Spleen (tissue), 11 donors: ENCODE data around the gene FIG4. TPM values are rescaled to one million over a fixed set of nuclear protein-coding genes. Genes with fewer than 3 reads are reported as not detected.

Experiments used
- DNase-seq: peaks from one replicate; pipeline ENCODE4 v3.0.0-alpha.2; 2020
- H3K27ac ChIP-seq, 8 donors: fragments of 200-600 bp; sonication (generic) in 7 of 8; 1 replicate in 4 of 8; 2 replicates in 4 of 8; pipeline versions ENCODE4 v1.5.0 to v1.8.0; 2016 to 2021; ENCODE audit warnings: inconsistent platforms in 4 of 8, mild to moderate bottlenecking in 4 of 8, moderate library complexity in 1 of 8
- H3K27me3 ChIP-seq, 7 donors: fragments of 200-600 bp; sonication (generic) in 6 of 7; replicated peaks in 1 of 7; 1 replicate in 4 of 7; 2 replicates in 3 of 7; pipeline versions ENCODE4 v1.5.0 to v1.8.0; 2016 to 2021; ENCODE audit warnings: inconsistent platforms in 3 of 7, mild to moderate bottlenecking in 1 of 7
- H3K36me3 ChIP-seq, 6 donors: fragments of 200-600 bp; sonication (generic) in 5 of 6; 1 replicate in 4 of 6; 2 replicates in 2 of 6; pipeline versions ENCODE4 v1.5.0 to v1.8.0; 2016 to 2021; ENCODE audit warnings: inconsistent platforms in 2 of 6
- H3K4me1 ChIP-seq, 6 donors: fragments of 200-600 bp; sonication (generic) in 5 of 6; 1 replicate in 3 of 6; 2 replicates in 3 of 6; pipeline versions ENCODE4 v1.5.0 to v1.8.0; 2016 to 2021; ENCODE audit warnings: inconsistent platforms in 3 of 6
- H3K4me3 ChIP-seq, 8 donors: fragments of 200-600 bp; sonication (generic) in 7 of 8; 1 replicate in 4 of 8; 2 replicates in 4 of 8; pipeline versions ENCODE4 v1.5.0 to v1.8.0; 2016 to 2021; ENCODE audit warnings: inconsistent platforms in 4 of 8, mild to moderate bottlenecking in 4 of 8, moderate library complexity in 2 of 8
- H3K9me3 ChIP-seq, 8 donors: fragments of 200-600 bp; sonication (generic) in 7 of 8; 1 replicate in 4 of 8; 2 replicates in 4 of 8; pipeline versions ENCODE4 v1.5.0 to v1.8.0; 2016 to 2021; ENCODE audit warnings: inconsistent platforms in 4 of 8
- POLR2A ChIP-seq, 3 donors: fragments of 450-650 bp; IDR thresholded peaks; one replicate each; pipeline ENCODE4 v1.5.1; 2017; ENCODE audit warnings: antibody characterized with exemption in 3 of 3, mild to moderate bottlenecking in 1 of 3
- POLR2AphosphoS5 ChIP-seq, 3 donors: sonication (generic); formaldehyde crosslinking; IDR thresholded peaks; one replicate each; pipeline ENCODE4 v1.5.1; 2017; ENCODE audit warnings: antibody characterized with exemption in 3 of 3
- WGBS, 5 donors: extraction: QIAGEN DNeasy Blood & Tissue Kit in 3 of 5; methylation state at CpG; one replicate each; pipeline versions ENCODE4 v1.1.5 to v1.1.7; 2013 to 2018; 5-methylcytosine and 5-hydroxymethylcytosine counted together
- intact Hi-C: fragments of 100-400 bp; cut with DNase I; formaldehyde crosslinking; loops from one replicate; pipeline ENCODE4 v1.15.0; 2023; ENCODE audit warnings: low total_unique reads
- polyA plus RNA-seq, 3 donors: library from polyadenylated mRNA; stranded (reverse); fragments of 200-250 nt; gene quantifications; one replicate each; pipeline ENCODE4 v1.2.1, GENCODE V29; 2013
- total RNA-seq, 7 donors: library from RNA; depleted of rRNA in 3 of 7; stranded (reverse); fragments of >200 nt in 3 of 7; fragmentation: NEBNext Ultra II Directional in 4 of 7; extraction: Animal tissue kit (Norgen Biotek cat#: 25700) in 4 of 7; gene quantifications; one replicate each; pipeline versions ENCODE4 v1.1.0 to v1.2.1, GENCODE V29; 2016 to 2021
- TF ChIP-seq, protein P1 (sequence below), 11 experiments: fragments of 200-600 bp in 7 of 11; fragments of 450-650 bp in 4 of 11; sonication (generic) in 4 of 11; IDR thresholded peaks in 8 of 11; conservative IDR thresholded peaks in 3 of 11; 1 replicate in 7 of 11; 2 replicates in 4 of 11; pipeline versions ENCODE4 v1.4.0 to v1.8.0; 2016 to 2021; ENCODE audit warnings: antibody characterized with exemption in 11 of 11, inconsistent platforms in 4 of 11, mild to moderate bottlenecking in 1 of 11
- donor health status: healthy with polysubstance abuse.
- donor health status: DM: no; HTN: no; CAD: no; lungs with moderate emphysema.
- donor health status: DM: no; HTN: no; CAD: no.
- donor health status: Bipolar disorder and iron deficiency.
- donor health status: healthy.
- donor health status: DM: no; HTN: no; CAD: no.
- donor health status: DM: yes; HTN: yes; CAD: no.

The FIG4 gene
- total and polyA plus RNA-seq, 10 donors, result 10.2 to 35.1 (median 26.2) TPM

DNA sequence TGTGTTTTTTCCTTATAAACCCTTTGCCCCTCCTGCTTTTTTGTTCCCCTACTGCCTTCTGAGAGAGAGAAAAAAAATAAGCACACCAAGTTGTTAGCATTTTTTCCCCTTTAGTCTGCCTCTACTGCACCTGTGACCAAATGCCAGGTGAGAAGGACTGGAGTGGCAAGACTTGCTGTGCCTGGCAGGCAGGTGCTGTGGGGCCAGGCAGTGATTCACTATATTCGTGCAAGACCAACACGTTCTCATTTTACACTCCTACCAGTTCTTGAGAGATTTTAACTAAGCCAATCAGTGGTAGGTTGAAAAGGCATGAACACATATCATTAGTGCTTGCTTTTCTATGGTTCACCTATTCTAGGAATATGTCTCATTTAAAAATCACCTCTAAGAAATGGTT lies 109.7 kb downstream of the FIG4 start:
- Histone ChIP-seq H3K27me3 (no peaks in the 10 kb centered on the region), H3K4me3 (no peak overlapping the region), H3K9me3 (no peaks in the 10 kb centered on the region), H3K27ac (no peak overlapping the region), H3K36me3 (peaks cover 0 to 83% (median 16%) of the 10 kb centered on the region in 6 donors), H3K4me1 (peaks cover 0 to 12% (median 0%) of the 10 kb centered on the region in 6 donors)
- no peak for DNase-seq
- intact Hi-C loops, result no loop called here
- 90 to 96% (median 95%) methylated on average over 2 of the region's 2 CpGs for WGBS, 5 donors
- TF ChIP-seq, protein P1, sequence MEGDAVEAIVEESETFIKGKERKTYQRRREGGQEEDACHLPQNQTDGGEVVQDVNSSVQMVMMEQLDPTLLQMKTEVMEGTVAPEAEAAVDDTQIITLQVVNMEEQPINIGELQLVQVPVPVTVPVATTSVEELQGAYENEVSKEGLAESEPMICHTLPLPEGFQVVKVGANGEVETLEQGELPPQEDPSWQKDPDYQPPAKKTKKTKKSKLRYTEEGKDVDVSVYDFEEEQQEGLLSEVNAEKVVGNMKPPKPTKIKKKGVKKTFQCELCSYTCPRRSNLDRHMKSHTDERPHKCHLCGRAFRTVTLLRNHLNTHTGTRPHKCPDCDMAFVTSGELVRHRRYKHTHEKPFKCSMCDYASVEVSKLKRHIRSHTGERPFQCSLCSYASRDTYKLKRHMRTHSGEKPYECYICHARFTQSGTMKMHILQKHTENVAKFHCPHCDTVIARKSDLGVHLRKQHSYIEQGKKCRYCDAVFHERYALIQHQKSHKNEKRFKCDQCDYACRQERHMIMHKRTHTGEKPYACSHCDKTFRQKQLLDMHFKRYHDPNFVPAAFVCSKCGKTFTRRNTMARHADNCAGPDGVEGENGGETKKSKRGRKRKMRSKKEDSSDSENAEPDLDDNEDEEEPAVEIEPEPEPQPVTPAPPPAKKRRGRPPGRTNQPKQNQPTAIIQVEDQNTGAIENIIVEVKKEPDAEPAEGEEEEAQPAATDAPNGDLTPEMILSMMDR (IDR thresholded peaks at IDR 0.05 in 8 of 11, conservative IDR thresholded peaks at IDR 0.05 in 3 of 11), result no peak
- TF ChIP-seq POLR2AphosphoS5 (IDR thresholded peaks at IDR 0.05) (no peak), POLR2A (IDR thresholded peaks at IDR 0.05) (no peak)

- TF ChIP-seq POLR2AphosphoS5 (IDR thresholded peaks at IDR 0.05) (no peak), POLR2A (IDR thresholded peaks at IDR 0.05) (no peak)
- TF ChIP-seq, protein P1 (IDR thresholded peaks at IDR 0.05 in 8 of 11, conservative IDR thresholded peaks at IDR 0.05 in 3 of 11), result no peak
- WGBS, 5 donors, result 63 to 86% (median 73%) methylated on average over 2 of the region's 2 CpGs
- intact Hi-C loops, result no loop called here
These were observed 110.7 kb downstream of the FIG4 start for GRCh38 chr6:109801794-109802193.

GRCh38 chr6:109804020-109804419 lies 112.9 kb downstream of the FIG4 start:
- peaks cover 0 to 4% (median 0%) of the 10 kb centered on the region in 8 donors for H3K9me3 ChIP-seq
- no peak for DNase-seq
- peaks cover 0 to 55% (median 17%) of the 10 kb centered on the region in 6 donors for H3K36me3 ChIP-seq
- H3K27me3 ChIP-seq, result no peaks in the 10 kb centered on the region
- no peak for TF ChIP-seq POLR2A (IDR thresholded peaks at IDR 0.05)
- TF ChIP-seq POLR2AphosphoS5 (IDR thresholded peaks at IDR 0.05), result no peak
- TF ChIP-seq, protein P1 (IDR thresholded peaks at IDR 0.05 in 8 of 11, conservative IDR thresholded peaks at IDR 0.05 in 3 of 11), result no peak
- WGBS, 5 donors, result 79 to 97% (median 90%) methylated on average over 1 of the region's 1 CpG
- H3K27ac ChIP-seq, result no peak overlapping the region
- intact Hi-C loops, result no loop called here
- H3K4me3 ChIP-seq, result no peak overlapping the region
- peaks cover 0 to 7% (median 1%) of the 10 kb centered on the region in 6 donors for H3K4me1 ChIP-seq

More at GRCh38 chr6:109801794-109802193, 110.7 kb downstream of the FIG4 start:
- no peak for DNase-seq
- no peak overlapping the region for H3K27ac ChIP-seq
- H3K36me3 ChIP-seq, result peaks cover 0 to 74% (median 18%) of the 10 kb centered on the region in 6 donors
- no peaks in the 10 kb centered on the region for H3K27me3 ChIP-seq
- peaks cover 0 to 7% (median 0%) of the 10 kb centered on the region in 6 donors for H3K4me1 ChIP-seq
- peaks cover 0 to 2% (median 0%) of the 10 kb centered on the region in 8 donors for H3K9me3 ChIP-seq
- H3K4me3 ChIP-seq, result no peak overlapping the region

GRCh38 chr6:109807881-109808280 lies 116.8 kb downstream of the FIG4 start:
- intact Hi-C loops, result no loop called here
- TF ChIP-seq POLR2AphosphoS5 (IDR thresholded peaks at IDR 0.05) (no peak), POLR2A (IDR thresholded peaks at IDR 0.05) (no peak)
- TF ChIP-seq, protein P1 (IDR thresholded peaks at IDR 0.05 in 8 of 11, conservative IDR thresholded peaks at IDR 0.05 in 3 of 11), result no peak
- H3K27ac ChIP-seq, result no peak overlapping the region

More at GRCh38 chr6:109807881-109808280, 116.8 kb downstream of the FIG4 start:
- DNase-seq, result no peak
- Histone ChIP-seq H3K4me3 (no peak overlapping the region), H3K4me1 (peaks cover 0 to 9% (median 0%) of the 10 kb centered on the region in 6 donors), H3K36me3 (peaks cover 0 to 31% (median 3%) of the 10 kb centered on the region in 6 donors), H3K9me3 (peaks cover 0 to 4% (median 0%) of the 10 kb centered on the region in 8 donors), H3K27me3 (no peaks in the 10 kb centered on the region)
